Measurements from ENCODE around the gene SSUH2. TPM values are rescaled to one million over a fixed set of nuclear protein-coding genes. Genes with fewer than 3 reads are reported as not detected.
A peak's percentile ranks its signal among the peaks of the same experiment; 100 is the strongest.

The SSUH2 gene
- polyA plus RNA-seq, 1 experiment, result 0.26 TPM

DNA sequence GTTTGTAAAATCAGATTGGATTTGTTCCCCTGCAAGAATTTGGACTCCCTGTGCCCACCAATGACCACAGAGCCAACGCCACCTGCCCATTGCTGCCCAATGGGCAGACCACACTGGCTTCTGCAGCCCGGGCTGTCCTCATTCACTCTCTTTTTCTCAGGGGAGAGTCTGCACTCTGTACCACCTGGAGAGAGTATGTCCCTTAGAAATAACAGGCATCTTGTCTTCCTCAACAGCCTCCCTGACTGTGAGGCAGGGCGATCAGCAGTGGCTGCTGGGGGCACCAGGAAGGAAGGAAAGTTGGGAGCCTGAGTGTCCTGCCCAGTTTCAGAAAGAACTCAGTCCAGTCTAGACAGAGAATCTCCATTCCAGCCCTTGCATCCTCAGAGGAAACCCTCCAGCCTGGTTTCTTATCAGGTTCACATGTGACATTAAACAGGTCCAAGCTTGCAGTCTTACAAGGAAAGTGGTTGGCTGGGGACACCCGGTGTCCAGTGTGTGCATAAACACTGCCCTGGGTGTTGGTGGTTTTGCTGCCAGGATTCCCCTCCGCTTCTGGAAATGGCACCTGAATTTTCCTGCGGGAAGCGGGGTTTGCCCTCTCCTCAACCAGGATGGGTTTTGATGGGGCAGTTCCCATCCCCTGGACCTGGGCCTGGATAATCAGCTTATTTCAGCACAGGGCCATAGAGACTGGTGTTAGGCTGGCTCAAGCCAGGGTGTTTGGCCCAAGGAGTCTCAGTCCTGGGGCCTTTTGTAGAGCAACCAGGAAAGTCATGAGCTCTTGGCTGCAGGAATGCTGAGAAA is 37.2 kb downstream of the SSUH2 start:
- POLR2A ChIA-PET, result no interaction called here
- no peaks in the 10 kb centered on the region for H3K27me3 ChIP-seq (ENCODE audit: control insufficient read depth, insufficient read depth, low read length)
- TF ChIP-seq, protein P1, sequence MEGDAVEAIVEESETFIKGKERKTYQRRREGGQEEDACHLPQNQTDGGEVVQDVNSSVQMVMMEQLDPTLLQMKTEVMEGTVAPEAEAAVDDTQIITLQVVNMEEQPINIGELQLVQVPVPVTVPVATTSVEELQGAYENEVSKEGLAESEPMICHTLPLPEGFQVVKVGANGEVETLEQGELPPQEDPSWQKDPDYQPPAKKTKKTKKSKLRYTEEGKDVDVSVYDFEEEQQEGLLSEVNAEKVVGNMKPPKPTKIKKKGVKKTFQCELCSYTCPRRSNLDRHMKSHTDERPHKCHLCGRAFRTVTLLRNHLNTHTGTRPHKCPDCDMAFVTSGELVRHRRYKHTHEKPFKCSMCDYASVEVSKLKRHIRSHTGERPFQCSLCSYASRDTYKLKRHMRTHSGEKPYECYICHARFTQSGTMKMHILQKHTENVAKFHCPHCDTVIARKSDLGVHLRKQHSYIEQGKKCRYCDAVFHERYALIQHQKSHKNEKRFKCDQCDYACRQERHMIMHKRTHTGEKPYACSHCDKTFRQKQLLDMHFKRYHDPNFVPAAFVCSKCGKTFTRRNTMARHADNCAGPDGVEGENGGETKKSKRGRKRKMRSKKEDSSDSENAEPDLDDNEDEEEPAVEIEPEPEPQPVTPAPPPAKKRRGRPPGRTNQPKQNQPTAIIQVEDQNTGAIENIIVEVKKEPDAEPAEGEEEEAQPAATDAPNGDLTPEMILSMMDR (IDR thresholded peaks at IDR 0.05; ENCODE audit: insufficient read depth, low read depth, low read length), result peak; percentile 75
- CTCF ChIA-PET, result interaction anchor here (0.7 to 3.2 kb wide), 21 partner anchors 8 to 368 kb away, joined by 3 to 15 read pairs (median 4); no protein-coding TSS in a partner anchor
- H3K36me3 ChIP-seq (ENCODE audit: control insufficient read depth, insufficient read depth, low read length), result no peaks in the 10 kb centered on the region
- H3K4me3 ChIP-seq (ENCODE audit: low read depth, low read length), result no peak overlapping the region
- DNase-seq (ENCODE audit: low read depth), result no peak

DNA sequence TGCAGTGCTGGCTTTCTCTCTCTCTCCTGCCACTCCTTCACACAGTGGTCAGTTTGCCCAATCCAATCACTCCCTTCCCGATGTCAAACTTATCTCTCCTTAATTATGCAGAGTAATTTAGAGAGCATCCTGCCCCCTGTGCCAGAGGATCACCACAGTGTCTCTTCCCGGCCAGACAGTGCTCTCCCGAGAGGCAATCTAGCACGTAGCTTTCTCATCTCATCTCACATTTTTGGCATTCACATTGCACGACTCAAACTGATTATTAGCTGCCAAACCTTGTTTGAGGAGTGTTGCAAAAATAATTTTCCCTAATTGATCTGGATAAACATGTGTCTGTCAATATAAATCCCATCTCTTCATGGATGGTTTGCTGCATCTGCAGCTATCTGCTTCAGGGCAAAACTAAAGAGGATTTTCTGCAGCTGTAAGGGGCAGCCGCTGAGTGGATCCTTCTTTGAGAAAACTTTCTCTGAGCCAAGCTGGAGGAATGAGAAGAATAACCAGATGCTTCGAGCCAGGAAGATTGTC is 37.8 kb downstream of the SSUH2 start:
- ChIA-PET CTCF (interaction anchor here (0.7 to 3.2 kb wide), 18 partner anchors 7 to 282 kb away, joined by 3 to 15 read pairs (median 4); no protein-coding TSS in a partner anchor), POLR2A (no interaction called here)
- no peaks in the 10 kb centered on the region for H3K36me3 ChIP-seq (ENCODE audit: control insufficient read depth, insufficient read depth, low read length)
- no peak for DNase-seq (ENCODE audit: low read depth)
- TF ChIP-seq, protein P1 (IDR thresholded peaks at IDR 0.05; ENCODE audit: insufficient read depth, low read depth, low read length), result no peak
- H3K4me3 ChIP-seq (ENCODE audit: low read depth, low read length), result no peak overlapping the region
- H3K27me3 ChIP-seq (ENCODE audit: control insufficient read depth, insufficient read depth, low read length), result no peaks in the 10 kb centered on the region

DNA sequence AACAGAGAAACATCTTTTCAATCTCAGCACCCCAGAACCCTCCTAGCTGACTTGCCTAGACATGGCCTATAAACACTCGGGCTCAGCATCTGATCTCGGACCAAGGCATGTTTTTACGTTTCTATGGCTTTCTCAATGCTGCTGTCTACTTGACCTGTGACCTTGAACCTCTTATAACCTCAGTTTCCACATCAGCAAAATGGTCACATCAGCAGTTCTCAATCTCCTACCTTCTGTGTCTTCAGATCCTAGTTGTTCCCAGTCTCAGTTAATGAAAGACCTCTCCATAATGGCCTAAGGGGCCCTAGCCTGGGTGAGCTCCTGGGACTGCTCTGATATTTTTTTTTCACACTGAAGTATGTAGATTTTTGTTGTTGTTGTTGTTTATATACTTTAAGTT is 39.6 kb downstream of the SSUH2 start:
- Histone ChIP-seq H3K36me3 (ENCODE audit: control insufficient read depth, insufficient read depth, low read length) (no peaks in the 10 kb centered on the region), H3K27me3 (ENCODE audit: control insufficient read depth, insufficient read depth, low read length) (no peaks in the 10 kb centered on the region), H3K4me3 (ENCODE audit: low read depth, low read length) (no peak overlapping the region)
- ChIA-PET CTCF (interaction anchor here (1.4 to 2.0 kb wide), 3 partner anchors 9 to 18 kb away, joined by 3 to 5 read pairs (median 3); no protein-coding TSS in a partner anchor), POLR2A (no interaction called here)
- TF ChIP-seq, protein P1 (IDR thresholded peaks at IDR 0.05; ENCODE audit: insufficient read depth, low read depth, low read length), result no peak
- DNase-seq (ENCODE audit: low read depth), result no peak

DNA sequence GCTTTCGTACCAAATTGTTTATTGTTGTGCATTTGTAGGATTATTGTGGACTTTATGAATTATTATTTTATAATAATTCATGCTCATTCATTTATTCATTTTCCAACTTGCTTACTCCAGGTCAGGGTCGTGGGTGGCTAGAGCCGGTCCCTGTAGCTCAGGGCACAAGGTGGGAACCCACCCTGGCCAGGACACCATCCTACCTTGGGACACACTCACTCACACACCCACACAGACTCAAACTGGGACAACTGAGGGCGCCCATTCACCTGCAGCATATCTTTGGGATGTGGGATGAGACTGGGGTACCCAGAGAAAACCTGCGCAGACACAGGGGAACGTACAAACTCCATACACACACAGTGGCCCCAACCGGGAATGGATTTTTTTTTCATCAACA is 40.6 kb downstream of the SSUH2 start:
- TF ChIP-seq, protein P1 (IDR thresholded peaks at IDR 0.05; ENCODE audit: insufficient read depth, low read depth, low read length), result no peak
- no peak for DNase-seq (ENCODE audit: low read depth)
- ChIA-PET POLR2A (interaction anchor here (0.6 kb wide), 1 partner anchor 49 kb away, joined by 3 read pairs; no protein-coding TSS in a partner anchor), CTCF (interaction anchor here (2.0 kb wide), 1 partner anchor 10 kb away, joined by 5 read pairs; no protein-coding TSS in a partner anchor)
- Histone ChIP-seq H3K36me3 (ENCODE audit: control insufficient read depth, insufficient read depth, low read length) (no peaks in the 10 kb centered on the region), H3K27me3 (ENCODE audit: control insufficient read depth, insufficient read depth, low read length) (0 out of 2 replicates have a peak, but pooled peaks cover 1% of the 10 kb centered on the region), H3K4me3 (ENCODE audit: low read depth, low read length) (no peak overlapping the region)

DNA sequence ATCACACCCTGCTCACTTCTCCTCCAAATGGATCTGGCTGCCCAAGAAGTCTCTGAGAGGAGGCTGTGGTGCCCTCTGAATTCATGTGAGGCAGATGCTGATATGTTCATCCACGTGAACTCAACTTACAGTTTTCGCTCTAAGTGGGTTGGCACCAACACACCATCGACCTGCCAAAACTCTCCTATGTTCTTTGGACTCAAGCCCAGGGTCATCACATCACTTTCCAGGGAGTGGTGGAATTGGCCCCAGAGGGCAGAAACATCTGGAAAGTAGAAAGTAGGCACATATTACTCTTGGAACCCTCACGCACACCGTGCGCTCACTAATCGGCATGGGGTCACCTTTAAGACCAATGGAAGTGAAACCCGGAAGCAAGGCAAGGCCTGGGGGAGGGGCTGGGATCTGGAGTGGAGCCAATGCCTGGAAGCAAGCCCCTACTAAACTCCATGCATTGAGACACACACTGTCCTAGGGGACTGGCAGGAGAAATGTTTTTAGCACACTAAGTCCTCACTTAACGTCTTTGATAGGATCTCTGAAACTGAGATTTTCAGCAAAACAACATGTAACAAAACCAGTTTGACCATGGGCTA is 41.4 kb downstream of the SSUH2 start:
- TF ChIP-seq, protein P1 (IDR thresholded peaks at IDR 0.05; ENCODE audit: insufficient read depth, low read depth, low read length), result no peak
- ChIA-PET CTCF (no interaction called here), POLR2A (interaction anchor here (0.6 kb wide), 1 partner anchor 48 kb away, joined by 3 read pairs; no protein-coding TSS in a partner anchor)
- H3K4me3 ChIP-seq (ENCODE audit: low read depth, low read length), result no peak overlapping the region
- H3K27me3 ChIP-seq (ENCODE audit: control insufficient read depth, insufficient read depth, low read length), result 0 out of 2 replicates have a peak, but pooled peaks cover 1% of the 10 kb centered on the region
- no peaks in the 10 kb centered on the region for H3K36me3 ChIP-seq (ENCODE audit: control insufficient read depth, insufficient read depth, low read length)
- no peak for DNase-seq (ENCODE audit: low read depth)

Data from BJ (cell line).